Measurements from ENCODE around the gene TRNP1.

GRCh38 chr1:27016376-27016775 lies 22.9 kb downstream of the TRNP1 start:
- no peak for TF ChIP-seq POLR2A (IDR thresholded peaks at IDR 0.05; ENCODE audit: extremely low read depth, insufficient read length)
- TF ChIP-seq CTCF (IDR thresholded peaks at IDR 0.05; ENCODE audit: low read depth, low read length): no peak
- no peak for TF ChIP-seq MAX (IDR thresholded peaks at IDR 0.05; ENCODE audit: low read depth, low read length)

All from NB4 (cell line).